GM18511 (cell line): Measurements from ENCODE around the gene ZNF844.
A peak's percentile ranks its signal among the peaks of the same experiment; 100 is the strongest.
"Not testable (repeated sequence)": the region's sequence is repeated elsewhere in the genome, so short reads cannot be mapped to it uniquely, and the experiment has no call there.

Source experiments
- ATAC-seq: cut with Tn5 transposase; IDR thresholded peaks from one replicate; pipeline ENCODE4 v1.9.1; 2021; ENCODE audit warnings: mild to moderate bottlenecking, moderate library complexity; ENCODE audit not compliant: unreplicated experiment

Gene ZNF844

DNA sequence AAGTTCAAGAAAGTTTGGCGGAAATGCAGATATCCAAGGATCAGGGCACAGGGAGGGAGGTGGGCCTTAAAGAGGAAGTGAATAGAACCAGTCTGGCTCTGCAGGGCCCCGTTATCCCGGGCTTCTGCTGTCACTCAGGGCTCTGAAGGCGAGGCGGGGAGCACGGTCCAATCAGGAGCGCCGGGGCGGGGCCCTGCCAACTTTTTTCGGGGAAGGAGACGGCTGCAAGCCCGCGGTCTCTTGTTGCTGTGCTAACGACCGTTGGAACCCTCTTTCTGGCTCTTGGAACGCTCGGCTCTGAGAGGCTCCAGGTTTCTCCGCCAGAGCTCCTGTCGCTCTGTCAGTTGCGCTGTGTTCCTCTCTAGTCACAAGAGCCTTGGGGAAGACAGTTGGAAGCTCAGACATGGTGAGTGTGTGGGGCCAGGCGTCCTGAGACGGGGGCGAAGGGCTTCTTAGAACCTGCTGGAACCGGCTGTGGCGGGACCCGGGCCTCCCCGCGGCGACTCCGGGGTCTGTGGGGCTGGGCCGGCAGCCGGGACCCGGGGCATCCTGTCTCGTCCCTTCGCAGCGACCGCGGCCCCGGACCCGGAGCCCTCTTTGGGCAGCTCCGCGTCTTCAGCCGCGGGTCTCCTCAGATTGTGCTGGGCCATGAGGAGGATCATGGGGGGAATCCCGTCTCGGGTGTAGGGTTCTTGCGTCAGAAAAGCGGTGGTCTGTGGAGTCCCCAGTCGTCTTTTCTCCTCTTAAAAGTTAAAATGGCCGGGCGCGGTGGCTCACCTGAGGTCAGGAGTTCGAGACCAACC, 27.7 kb downstream of the ZNF844 start:
- peak; percentile 72 for ATAC-seq

DNA sequence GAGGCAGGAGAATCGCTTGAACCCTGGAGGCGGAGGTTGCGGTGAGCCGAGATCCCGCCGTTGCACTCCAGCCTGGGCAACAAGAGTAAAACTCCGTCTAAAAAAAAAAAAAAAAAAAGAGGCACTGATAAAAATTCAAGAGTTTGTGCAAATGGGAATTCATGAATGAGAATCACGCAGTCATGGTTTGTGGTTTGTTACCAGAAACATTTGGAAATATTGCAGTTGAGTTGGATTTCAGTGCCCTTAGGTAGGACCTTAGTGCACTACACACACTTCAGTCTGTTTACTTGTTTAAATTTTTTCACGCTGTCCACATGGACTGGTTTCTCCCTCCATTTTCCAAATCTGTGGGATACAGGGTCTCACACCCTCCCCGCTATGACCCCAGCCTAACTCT, 28.4 kb downstream of the ZNF844 start:
- ATAC-seq, result no peak

DNA sequence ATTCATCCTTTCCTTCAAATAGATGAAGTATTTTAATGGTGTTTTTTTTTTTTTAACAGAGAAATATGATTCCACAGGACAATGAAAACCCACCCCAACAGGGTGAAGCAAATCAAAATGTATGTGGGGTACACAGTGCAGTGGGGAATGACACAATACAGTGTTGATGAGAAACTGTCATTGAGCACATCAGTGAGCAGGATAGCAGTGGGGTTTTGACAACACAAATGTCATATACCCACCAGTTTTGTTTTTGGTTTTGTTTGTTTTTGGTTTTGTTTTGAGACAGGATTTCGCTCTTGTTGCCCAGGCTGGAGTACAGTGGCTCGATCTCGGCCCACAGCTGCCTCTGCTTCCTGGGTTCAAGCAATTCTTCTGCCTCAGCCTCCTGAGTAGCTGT, 29.2 kb downstream of the ZNF844 start:
- ATAC-seq, result no peak

DNA sequence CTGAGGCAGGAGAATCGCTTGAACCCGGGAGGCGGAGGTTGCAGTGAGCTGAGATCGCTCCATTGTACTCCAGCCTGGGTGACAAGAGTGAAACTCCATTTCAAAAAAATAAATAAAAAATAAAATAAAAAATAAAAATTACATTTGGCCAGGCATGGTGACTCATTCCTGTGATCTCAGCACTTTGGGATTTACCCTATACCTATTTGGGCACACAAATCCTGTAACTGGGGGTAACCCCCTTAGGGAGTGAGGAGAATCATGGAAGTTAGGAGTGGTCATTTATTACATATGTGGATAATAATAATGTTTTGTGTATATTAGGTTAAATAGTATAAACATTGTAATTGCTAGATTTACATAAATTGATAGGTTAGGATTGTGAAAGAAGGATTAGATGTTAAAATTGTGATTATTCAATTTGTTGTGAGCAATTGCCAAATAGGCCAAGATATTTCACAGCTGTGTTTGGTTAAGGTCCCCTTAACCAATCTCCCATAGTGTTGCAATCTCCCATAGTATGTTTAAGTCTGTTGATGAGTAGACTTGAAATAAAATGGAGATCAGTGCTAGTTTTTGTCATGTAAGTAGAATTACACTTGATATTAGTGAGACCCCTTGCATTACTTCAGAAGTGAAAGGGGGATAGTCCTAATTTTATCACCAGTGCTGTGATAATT, 30.7 kb downstream of the ZNF844 start:
- no peak for ATAC-seq

DNA sequence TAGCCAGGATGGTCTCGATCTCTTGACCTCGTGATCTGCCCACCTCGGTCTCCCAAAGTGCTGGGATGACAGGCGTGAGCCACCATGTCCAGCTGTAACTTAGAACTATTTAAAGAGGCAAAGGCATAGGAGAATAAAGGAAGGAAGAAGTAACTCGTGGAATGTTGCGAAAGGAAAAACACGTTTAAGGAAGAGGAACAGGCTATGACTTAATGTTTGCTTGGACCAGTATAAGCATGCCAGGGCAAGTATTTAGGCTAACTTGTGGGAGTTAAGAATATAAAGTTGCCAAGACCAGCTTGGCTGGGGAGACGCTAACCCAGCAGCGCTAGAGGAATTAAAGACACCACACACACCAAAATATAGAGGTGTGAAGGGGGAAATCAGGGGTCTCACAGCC, 33.5 kb downstream of the ZNF844 start:
- no peak for ATAC-seq

DNA sequence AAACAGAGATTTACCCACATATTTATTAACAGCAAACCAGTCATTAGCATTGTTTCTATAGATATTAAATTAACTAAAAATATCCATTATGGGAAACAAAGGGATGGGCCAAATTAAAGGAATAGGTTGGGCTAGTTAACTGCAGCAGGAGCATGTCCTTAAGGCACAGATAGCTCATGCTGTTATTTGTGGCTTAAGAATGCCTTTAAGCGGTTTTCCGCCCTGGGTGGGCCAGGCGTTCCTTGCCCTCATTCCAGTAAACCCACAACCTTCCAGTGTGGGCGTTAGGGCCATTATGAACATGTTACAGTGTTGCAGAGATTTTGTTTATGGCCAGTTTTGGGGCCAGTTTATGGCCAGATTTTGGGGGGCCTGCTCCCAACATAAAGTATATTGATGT, 39.4 kb downstream of the ZNF844 start:
- not testable (repeated sequence) for ATAC-seq

DNA sequence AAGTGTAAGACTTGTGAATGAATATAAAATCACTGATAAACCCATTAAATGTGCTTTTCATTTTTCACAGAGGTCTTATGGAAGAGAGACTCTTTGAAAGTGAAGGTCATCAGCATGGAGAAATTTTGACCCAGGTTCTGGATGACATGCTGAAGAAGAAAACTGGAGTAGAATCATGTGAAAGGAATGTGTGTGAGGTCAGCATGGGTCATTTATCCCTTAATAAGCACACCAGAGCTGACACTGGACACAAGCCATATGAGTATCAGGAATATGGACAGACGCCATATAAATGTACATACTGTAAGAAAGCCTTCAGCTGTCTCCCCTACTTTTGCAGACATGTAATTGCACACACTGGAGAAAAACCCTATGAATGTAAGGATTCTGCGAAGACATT, 46.6 kb downstream of the ZNF844 start:
- ATAC-seq, result no peak

DNA sequence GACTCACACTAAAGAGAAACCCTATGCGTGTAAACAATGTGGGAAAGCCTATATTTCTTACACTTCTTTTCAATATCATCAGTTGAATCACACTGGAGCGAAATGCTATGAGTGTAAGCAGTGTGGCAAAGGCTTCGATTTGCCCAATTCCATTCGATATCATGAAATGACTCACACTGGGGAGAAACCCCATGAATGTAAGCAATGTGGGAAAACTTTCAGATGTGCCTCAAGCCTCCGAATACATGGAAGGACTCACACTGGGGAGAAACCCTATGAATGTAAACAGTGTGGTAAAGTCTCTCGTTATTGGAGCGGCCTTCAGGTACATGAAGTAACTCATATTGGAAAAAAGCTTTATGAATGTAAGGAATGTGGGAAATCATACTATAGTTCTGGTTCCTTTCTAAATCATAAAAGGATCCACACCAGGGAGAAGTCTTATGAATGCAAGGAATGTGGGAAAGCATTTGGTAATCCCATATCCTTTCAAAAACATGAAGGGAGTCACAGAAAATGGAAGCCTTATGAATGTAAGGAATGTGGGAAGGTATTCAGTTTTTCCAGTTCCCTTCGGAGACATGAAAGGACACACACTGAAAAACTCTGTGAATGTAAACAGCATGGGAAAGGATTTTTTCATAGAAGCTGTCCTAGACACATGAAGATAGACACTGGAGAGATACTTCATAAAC, 47.6 kb downstream of the ZNF844 start:
- ATAC-seq, result no peak

DNA sequence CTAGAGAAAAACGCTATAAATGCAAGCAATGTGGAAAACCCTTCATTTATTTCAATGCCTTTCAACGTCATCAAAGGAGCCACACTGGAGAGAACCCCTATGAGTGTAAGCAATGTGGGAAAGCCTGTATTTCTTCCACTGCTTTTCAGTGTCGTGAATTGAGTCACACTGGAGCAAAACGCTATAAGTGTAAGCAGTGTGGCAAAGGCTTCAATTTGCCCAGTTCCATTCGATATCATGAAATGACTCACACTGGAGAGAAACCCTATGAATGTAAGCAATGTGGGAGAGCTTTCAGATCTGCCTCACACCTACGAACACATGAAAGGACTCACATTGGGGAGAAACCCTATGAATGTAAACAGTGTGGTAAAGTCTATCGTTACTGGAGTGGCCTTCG, 48.2 kb downstream of the ZNF844 start:
- no peak for ATAC-seq

DNA sequence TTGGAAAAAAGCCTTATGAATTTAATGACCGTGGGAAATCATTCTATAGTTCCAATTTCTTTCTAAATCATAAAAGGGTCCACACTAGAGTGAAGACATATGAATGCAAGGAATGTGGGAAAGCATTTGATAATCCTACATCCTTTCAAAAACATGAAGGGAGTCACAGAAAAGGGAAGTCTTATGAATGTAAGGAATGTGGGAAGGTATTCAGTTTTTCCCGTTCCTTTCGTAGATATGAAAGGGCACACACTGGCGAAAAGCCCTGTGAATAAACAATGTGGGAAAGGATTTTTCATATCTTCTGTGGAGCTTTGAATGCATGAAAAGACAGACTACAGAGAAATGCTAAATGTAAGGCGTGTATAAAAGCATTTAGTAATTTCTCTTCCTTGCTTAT, 48.6 kb downstream of the ZNF844 start:
- ATAC-seq, result no peak

DNA sequence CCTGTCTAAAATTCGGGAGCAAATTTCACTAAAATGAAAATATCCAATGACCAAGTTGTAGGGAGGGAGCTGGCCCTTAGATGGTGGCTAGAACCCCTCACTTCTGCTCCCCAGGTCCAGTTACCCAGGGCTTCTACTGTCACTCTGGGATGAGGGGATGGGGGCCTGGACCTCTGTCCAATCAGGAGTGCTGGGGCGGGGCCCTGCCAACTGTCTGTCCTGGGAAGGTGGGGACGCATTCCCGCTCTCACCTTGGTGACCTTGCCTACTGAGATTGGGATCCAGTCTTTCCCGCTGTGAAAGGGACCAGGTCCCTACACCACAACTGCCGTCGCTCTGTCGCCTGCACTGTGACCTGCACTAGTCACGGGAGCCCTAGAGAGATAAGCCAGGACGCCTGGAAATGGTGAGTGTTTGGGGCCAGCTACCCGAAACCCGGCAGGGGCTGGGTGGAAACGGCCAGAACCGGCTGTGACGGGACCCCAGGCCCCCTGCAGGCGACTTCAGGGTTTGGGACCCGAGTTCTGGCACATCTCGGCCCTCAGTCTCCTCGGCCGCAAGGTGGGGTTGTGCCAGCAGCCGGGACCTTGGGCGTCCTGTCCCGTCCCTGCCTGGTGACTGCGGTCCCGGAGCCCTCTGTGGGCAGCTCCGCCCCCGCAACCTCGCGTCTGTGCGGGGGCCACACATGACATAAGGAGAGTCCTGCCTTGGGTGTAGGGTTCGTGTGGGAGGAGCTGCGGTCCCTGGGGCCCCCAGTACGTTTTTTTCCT, 52.9 kb downstream of the ZNF844 start:
- no peak for ATAC-seq

DNA sequence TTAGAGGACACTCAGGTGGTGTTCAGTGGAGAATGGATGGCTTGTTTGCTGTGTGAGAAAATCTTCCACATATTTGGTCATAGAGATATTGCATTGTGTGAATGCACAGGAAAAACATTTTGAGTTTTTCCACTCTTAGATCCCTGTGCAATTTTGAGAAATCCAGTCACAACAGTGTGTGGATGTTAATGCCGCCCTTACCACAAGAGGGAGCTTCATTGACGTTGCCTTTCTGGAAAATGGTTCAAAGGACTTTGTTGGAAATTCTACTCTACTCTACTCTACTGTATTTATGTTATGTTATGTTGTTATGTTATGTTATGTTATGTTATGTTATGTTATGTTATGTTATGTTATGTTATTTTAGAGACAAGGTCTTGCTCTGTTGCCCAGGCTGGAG, 62.2 kb downstream of the ZNF844 start:
- no peak for ATAC-seq
